Astrocyte (in vitro differentiated cells and primary cell): Measurements from ENCODE around the gene MYCBPAP. TPM values are rescaled to one million over a fixed set of nuclear protein-coding genes. Genes with fewer than 3 reads are reported as not detected.

Source experiments
- DNase-seq: peaks from one replicate; pipeline ENCODE4 v3.0.0-alpha.2; 2010; ENCODE audit warnings: low read depth
- FAIRE-seq: peaks from 2 replicates; lab custom pipeline; 2011; peaks lifted over from hg19 to GRCh38; lab: Jason Lieb, UNC
- H2AFZ ChIP-seq: 2 replicates; pipeline ENCODE4 v1.6.0; 2012; ENCODE audit warnings: low read depth, low read length, inconsistent platforms
- H3K27ac ChIP-seq: 2 replicates; pipeline ENCODE4 v1.5.1; 2011; ENCODE audit warnings: low read depth, low read length, inconsistent platforms
- H3K27me3 ChIP-seq: 2 replicates; pipeline ENCODE4 v1.6.0; 2011; ENCODE audit warnings: low read length, inconsistent platforms; ENCODE audit not compliant: insufficient read depth
- H3K36me3 ChIP-seq: 2 replicates; pipeline ENCODE4 v1.5.1; 2011; ENCODE audit warnings: low read length, inconsistent platforms; ENCODE audit not compliant: insufficient read depth
- H3K4me1 ChIP-seq: 2 replicates; pipeline ENCODE4 v1.5.1; 2011; ENCODE audit warnings: low read length, inconsistent platforms; ENCODE audit not compliant: insufficient read depth
- H3K4me2 ChIP-seq: 2 replicates; pipeline ENCODE4 v1.6.0; 2012; ENCODE audit warnings: low read length, inconsistent platforms
- H3K4me3 ChIP-seq: 2 replicates; pipeline ENCODE4 v1.5.1; 2011; ENCODE audit warnings: low read depth, mild to moderate bottlenecking, low read length, inconsistent platforms; ENCODE audit not compliant: insufficient read depth
- H3K79me2 ChIP-seq: 2 replicates; pipeline ENCODE4 v1.6.0; 2012; ENCODE audit warnings: mild to moderate bottlenecking, low read length, inconsistent platforms; ENCODE audit not compliant: insufficient read depth
- H3K9ac ChIP-seq: 2 replicates; pipeline ENCODE4 v1.6.0; 2012; ENCODE audit warnings: mild to moderate bottlenecking, low read length, inconsistent platforms
- H3K9me3 ChIP-seq: 2 replicates; pipeline ENCODE4 v1.5.1; 2012; ENCODE audit warnings: low read depth, mild to moderate bottlenecking, low read length, inconsistent platforms; ENCODE audit not compliant: insufficient read depth
- H4K20me1 ChIP-seq: 2 replicates; pipeline ENCODE4 v1.6.0; 2012; ENCODE audit warnings: low read length, inconsistent platforms; ENCODE audit not compliant: insufficient read depth
- H3K27ac Mint-ChIP-seq: one replicate; pipeline ENCODE4 v1.8.0; 2021; ENCODE audit warnings: mild to moderate bottlenecking, mixed read lengths; ENCODE audit not compliant: unreplicated experiment
- H3K27me3 Mint-ChIP-seq: one replicate; pipeline ENCODE4 v1.8.0; 2021; ENCODE audit warnings: low read depth, mixed read lengths; ENCODE audit not compliant: unreplicated experiment
- H3K36me3 Mint-ChIP-seq: one replicate; pipeline ENCODE4 v1.8.0; 2021; ENCODE audit warnings: low read depth, mixed read lengths; ENCODE audit not compliant: unreplicated experiment
- H3K4me1 Mint-ChIP-seq: one replicate; pipeline ENCODE4 v1.8.0; 2021; ENCODE audit warnings: low read depth, mixed read lengths; ENCODE audit not compliant: unreplicated experiment
- H3K4me3 Mint-ChIP-seq: one replicate; pipeline ENCODE4 v1.8.0; 2021; ENCODE audit warnings: mild to moderate bottlenecking, moderate library complexity, mixed read lengths; ENCODE audit not compliant: unreplicated experiment
- H3K9me3 Mint-ChIP-seq: one replicate; pipeline ENCODE4 v1.8.0; 2021; ENCODE audit warnings: mild to moderate bottlenecking, mixed read lengths; ENCODE audit not compliant: unreplicated experiment
- EZH2 ChIP-seq: IDR thresholded peaks from 2 replicates; pipeline ENCODE4 v1.6.1; 2012; ENCODE audit warnings: mild to moderate bottlenecking, low read length, inconsistent platforms; ENCODE audit not compliant: insufficient read depth
- total RNA-seq: library from RNA; stranded (reverse); gene quantifications from 2 replicates; pipeline ENCODE4 v1.2.1, GENCODE V29; 2021
- TF ChIP-seq, protein P1 (sequence below): IDR thresholded peaks from 2 replicates; pipeline ENCODE4 v1.5.1; 2011; ENCODE audit warnings: low read depth, mild to moderate bottlenecking, inconsistent platforms, low read length, moderate library complexity; ENCODE audit not compliant: insufficient read depth

The MYCBPAP gene
- total RNA-seq, 1 donor from 2014 or later: 1.4 TPM

DNA sequence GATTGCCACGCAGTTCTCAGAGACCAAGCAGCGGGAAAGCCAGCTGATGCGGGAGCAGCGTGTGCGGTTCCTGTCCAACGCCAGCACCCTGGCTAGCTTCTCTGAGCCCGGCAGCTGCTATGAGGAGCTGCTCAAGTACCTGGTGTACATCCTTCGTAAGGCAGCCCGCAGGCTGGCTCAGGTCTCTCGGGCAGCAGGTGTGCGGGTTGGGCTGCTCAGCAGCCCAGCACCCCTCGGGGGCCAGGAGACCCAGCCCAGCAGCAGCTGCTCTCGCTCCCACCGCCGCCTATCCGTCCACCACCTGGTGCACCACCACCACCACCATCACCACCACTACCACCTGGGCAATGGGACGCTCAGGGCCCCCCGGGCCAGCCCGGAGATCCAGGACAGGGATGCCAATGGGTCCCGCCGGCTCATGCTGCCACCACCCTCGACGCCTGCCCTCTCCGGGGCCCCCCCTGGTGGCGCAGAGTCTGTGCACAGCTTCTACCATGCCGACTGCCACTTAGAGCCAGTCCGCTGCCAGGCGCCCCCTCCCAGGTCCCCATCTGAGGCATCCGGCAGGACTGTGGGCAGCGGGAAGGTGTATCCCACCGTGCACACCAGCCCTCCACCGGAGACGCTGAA, 67.5 kb downstream of the MYCBPAP start:
- no peaks in the 10 kb centered on the region for H3K36me3 Mint-ChIP-seq
- no peak for DNase-seq
- no peak overlapping the region for H3K4me3 Mint-ChIP-seq
- Histone ChIP-seq H3K4me1 (no peaks in the 10 kb centered on the region), H3K27ac (no peak overlapping the region), H3K9ac (no peak overlapping the region), H4K20me1 (no peaks in the 10 kb centered on the region), H3K36me3 (no peaks in the 10 kb centered on the region), H3K4me2 (no peak overlapping the region), H3K79me2 (no peaks in the 10 kb centered on the region), H3K27me3 (peaks cover 11% of the 10 kb centered on the region), H3K9me3 (no peaks in the 10 kb centered on the region), H2AFZ (no peak overlapping the region), H3K4me3 (no peak overlapping the region)
- H3K4me1 Mint-ChIP-seq: no peaks in the 10 kb centered on the region
- H3K9me3 Mint-ChIP-seq: no peaks in the 10 kb centered on the region
- TF ChIP-seq EZH2: no peak
- TF ChIP-seq, protein P1, sequence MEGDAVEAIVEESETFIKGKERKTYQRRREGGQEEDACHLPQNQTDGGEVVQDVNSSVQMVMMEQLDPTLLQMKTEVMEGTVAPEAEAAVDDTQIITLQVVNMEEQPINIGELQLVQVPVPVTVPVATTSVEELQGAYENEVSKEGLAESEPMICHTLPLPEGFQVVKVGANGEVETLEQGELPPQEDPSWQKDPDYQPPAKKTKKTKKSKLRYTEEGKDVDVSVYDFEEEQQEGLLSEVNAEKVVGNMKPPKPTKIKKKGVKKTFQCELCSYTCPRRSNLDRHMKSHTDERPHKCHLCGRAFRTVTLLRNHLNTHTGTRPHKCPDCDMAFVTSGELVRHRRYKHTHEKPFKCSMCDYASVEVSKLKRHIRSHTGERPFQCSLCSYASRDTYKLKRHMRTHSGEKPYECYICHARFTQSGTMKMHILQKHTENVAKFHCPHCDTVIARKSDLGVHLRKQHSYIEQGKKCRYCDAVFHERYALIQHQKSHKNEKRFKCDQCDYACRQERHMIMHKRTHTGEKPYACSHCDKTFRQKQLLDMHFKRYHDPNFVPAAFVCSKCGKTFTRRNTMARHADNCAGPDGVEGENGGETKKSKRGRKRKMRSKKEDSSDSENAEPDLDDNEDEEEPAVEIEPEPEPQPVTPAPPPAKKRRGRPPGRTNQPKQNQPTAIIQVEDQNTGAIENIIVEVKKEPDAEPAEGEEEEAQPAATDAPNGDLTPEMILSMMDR: no peak
- no peak for FAIRE-seq
- H3K27me3 Mint-ChIP-seq: peaks cover 64% of the 10 kb centered on the region
- no peak overlapping the region for H3K27ac Mint-ChIP-seq

DNA sequence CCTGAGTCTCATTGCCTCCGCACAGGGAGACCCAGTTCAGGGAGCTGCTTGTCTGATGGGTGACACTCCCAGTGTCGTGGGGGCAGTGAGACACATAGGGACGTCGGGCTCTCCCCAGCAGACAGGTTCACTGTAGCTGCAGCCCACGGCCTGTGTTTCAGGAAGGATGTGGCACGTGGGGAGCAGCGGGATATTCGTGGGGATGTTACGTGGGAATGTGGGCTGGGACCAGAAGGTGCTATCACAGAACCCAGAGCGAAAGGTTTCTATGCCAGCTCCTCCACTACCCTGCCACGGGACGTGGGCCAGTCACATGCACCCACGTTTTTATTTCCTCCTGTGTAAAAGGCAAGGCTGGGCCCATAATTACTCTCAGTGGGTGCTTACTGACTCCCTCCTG, 68.6 kb downstream of the MYCBPAP start:
- Mint-ChIP-seq H3K4me1 (no peaks in the 10 kb centered on the region), H3K36me3 (no peaks in the 10 kb centered on the region), H3K4me3 (no peak overlapping the region), H3K27ac (no peak overlapping the region), H3K9me3 (peaks cover 3% of the 10 kb centered on the region), H3K27me3 (peaks cover 64% of the 10 kb centered on the region)
- H3K4me3 ChIP-seq: no peak overlapping the region
- DNase-seq (no peak), FAIRE-seq (no peak)
- H3K36me3 ChIP-seq: no peaks in the 10 kb centered on the region
- H4K20me1 ChIP-seq: no peaks in the 10 kb centered on the region
- H3K4me1 ChIP-seq: no peaks in the 10 kb centered on the region
- no peaks in the 10 kb centered on the region for H3K9me3 ChIP-seq
- H3K9ac ChIP-seq: no peak overlapping the region
- H3K27ac ChIP-seq: no peak overlapping the region
- H2AFZ ChIP-seq: no peak overlapping the region
- no peaks in the 10 kb centered on the region for H3K79me2 ChIP-seq
- no peak for TF ChIP-seq EZH2
- TF ChIP-seq, protein P1: no peak
- H3K4me2 ChIP-seq: no peak overlapping the region
- H3K27me3 ChIP-seq: peaks cover 11% of the 10 kb centered on the region

DNA sequence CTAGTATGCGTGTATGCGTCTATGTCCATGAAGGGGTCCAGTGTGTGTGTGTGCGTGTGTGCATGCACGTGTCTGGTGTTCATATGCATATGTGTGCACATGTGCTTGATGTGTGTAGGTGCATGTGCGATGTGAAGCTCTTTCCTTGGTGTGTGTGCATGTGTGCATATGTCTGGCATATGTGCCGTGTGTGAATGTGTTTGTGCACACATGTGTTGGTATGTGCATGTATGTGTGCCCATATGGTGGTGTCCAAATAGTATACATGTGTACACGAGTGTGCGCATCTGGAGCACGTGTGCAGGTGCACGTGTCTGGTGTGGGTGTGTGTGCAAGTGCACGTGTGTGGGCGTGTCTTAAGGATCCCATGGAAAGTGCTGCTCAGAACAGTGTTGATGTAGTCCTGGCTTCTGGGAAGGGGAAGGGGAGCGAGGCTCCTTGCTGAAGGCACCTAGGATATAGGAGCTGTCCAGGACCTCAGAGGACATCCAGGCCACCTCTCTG, 69.3 kb downstream of the MYCBPAP start:
- H2AFZ ChIP-seq: no peak overlapping the region
- Mint-ChIP-seq H3K27ac (no peak overlapping the region), H3K4me3 (no peak overlapping the region), H3K9me3 (peaks cover 8% of the 10 kb centered on the region), H3K36me3 (peaks cover 3% of the 10 kb centered on the region), H3K4me1 (no peaks in the 10 kb centered on the region), H3K27me3 (peaks cover 65% of the 10 kb centered on the region)
- no peaks in the 10 kb centered on the region for H3K4me1 ChIP-seq
- no peaks in the 10 kb centered on the region for H3K36me3 ChIP-seq
- H3K27ac ChIP-seq: no peak overlapping the region
- H3K27me3 ChIP-seq: peaks cover 11% of the 10 kb centered on the region
- no peak overlapping the region for H3K4me3 ChIP-seq
- H3K9ac ChIP-seq: no peak overlapping the region
- TF ChIP-seq, protein P1: no peak
- no peak for TF ChIP-seq EZH2
- no peak overlapping the region for H3K4me2 ChIP-seq
- FAIRE-seq (no peak), DNase-seq (no peak)
- H4K20me1 ChIP-seq: no peaks in the 10 kb centered on the region
- H3K79me2 ChIP-seq: no peaks in the 10 kb centered on the region
- H3K9me3 ChIP-seq: no peaks in the 10 kb centered on the region
